ENCODE measurements around the gene TPP2. TPM values are rescaled to one million over a fixed set of nuclear protein-coding genes. Genes with fewer than 3 reads are reported as not detected.

The TPP2 gene
- total RNA-seq, 1 experiment from 2014 or later: 36.7 TPM

DNA sequence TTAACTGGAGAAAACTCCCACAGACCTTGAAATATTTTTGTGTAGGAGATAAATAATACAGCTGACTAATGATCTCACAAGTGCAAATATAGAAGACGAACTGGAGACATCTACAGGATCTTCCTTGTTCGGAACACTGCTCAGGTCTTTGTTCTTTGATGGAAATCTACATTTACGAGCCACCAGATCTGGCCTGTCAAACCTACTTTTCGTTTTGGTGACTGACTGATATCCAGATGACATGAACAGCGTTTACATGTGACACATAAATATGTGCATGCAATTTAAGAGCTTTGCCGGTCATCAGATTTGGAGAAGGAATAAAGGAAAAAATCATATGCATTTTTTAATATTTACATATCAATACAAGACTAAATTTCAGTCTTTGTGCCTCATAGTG is 24.5 kb upstream of the TPP2 start:
- DNase-seq (ENCODE audit: low read depth, low spot score) (no peak), ATAC-seq (no peak)
- Histone ChIP-seq H3K9me3 (ENCODE audit: control insufficient read depth in 1 of 2, insufficient read depth in 1 of 2, low read depth in 1 of 2, low read length in 2 of 2) (no peaks in the 10 kb centered on the region), H3K4me3 (replicated peaks in 1 of 2; ENCODE audit: low read depth in 1 of 2, low read length in 2 of 2) (no peak overlapping the region), H3K9ac (ENCODE audit: low read length) (no peak overlapping the region), H3K36me3 (ENCODE audit: control insufficient read depth in 1 of 2, insufficient read depth in 2 of 2, low read length in 2 of 2) (no peaks in the 10 kb centered on the region), H3K27me3 (ENCODE audit: insufficient read depth, low read length) (peaks cover 51% of the 10 kb centered on the region), H3K4me1 (ENCODE audit: control insufficient read depth in 1 of 2, insufficient read depth in 2 of 2, low read length in 2 of 2) (no peaks in the 10 kb centered on the region), H4K20me1 (ENCODE audit: insufficient read depth) (no peaks in the 10 kb centered on the region), H3K4me2 (ENCODE audit: low read length) (no peak overlapping the region), H3K9me2 (ENCODE audit: insufficient read depth) (no peaks in the 10 kb centered on the region), H3K79me2 (ENCODE audit: insufficient read depth, low read length) (no peaks in the 10 kb centered on the region), H3K27ac (ENCODE audit: low read depth, low read length) (no peak overlapping the region), H2AFZ (ENCODE audit: low read depth, low read length, poor library complexity, severe bottlenecking) (no peak overlapping the region)
- POLR2A ChIA-PET: interaction anchor here (1.8 kb wide), 1 partner anchor 24 kb away, joined by 4 read pairs; no protein-coding TSS in a partner anchor
- CTCF ChIA-PET: interaction anchor here (1.1 to 1.3 kb wide), 2 partner anchors 9 to 630 kb away, joined by 3 read pairs; no protein-coding TSS in a partner anchor
- TF ChIP-seq SRF (IDR thresholded peaks at IDR 0.05; ENCODE audit: low read depth) (no peak), SIN3A (IDR thresholded peaks at IDR 0.05; ENCODE audit: low read depth) (no peak), CTCF (IDR thresholded peaks at IDR 0.05 in 2 of 3, conservative IDR thresholded peaks at IDR 0.05 in 1 of 3; ENCODE audit: borderline replicate concordance in 1 of 3, insufficient read depth in 1 of 3, low read depth in 2 of 3, low read length in 2 of 3) (no peak), ZNF274 (IDR thresholded peaks at IDR 0.05; ENCODE audit: low read depth, low read length) (no peak), RAD21 (IDR thresholded peaks at IDR 0.05; ENCODE audit: low read depth) (no peak), JUND (IDR thresholded peaks at IDR 0.05) (no peak), CEBPB (IDR thresholded peaks at IDR 0.05; ENCODE audit: low read depth) (no peak), ZFX (IDR thresholded peaks at IDR 0.05) (no peak), TCF7L2 (IDR thresholded peaks at IDR 0.05; ENCODE audit: borderline replicate concordance, extremely low read depth, insufficient read depth, insufficient read length) (no peak), FOSL1 (IDR thresholded peaks at IDR 0.05; ENCODE audit: low read depth) (no peak), YY1 (IDR thresholded peaks at IDR 0.05; ENCODE audit: extremely low read depth, insufficient replicate concordance, low read depth, low read length) (no peak), POLR2A (IDR thresholded peaks at IDR 0.05; ENCODE audit: borderline replicate concordance, extremely low read depth, insufficient read depth, insufficient read length) (no peak), EZH2 (IDR thresholded peaks at IDR 0.05) (no peak)
- TF ChIP-seq, protein P1, sequence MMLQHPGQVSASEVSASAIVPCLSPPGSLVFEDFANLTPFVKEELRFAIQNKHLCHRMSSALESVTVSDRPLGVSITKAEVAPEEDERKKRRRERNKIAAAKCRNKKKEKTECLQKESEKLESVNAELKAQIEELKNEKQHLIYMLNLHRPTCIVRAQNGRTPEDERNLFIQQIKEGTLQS (IDR thresholded peaks at IDR 0.05): no peak
- TF ChIP-seq, protein P2, sequence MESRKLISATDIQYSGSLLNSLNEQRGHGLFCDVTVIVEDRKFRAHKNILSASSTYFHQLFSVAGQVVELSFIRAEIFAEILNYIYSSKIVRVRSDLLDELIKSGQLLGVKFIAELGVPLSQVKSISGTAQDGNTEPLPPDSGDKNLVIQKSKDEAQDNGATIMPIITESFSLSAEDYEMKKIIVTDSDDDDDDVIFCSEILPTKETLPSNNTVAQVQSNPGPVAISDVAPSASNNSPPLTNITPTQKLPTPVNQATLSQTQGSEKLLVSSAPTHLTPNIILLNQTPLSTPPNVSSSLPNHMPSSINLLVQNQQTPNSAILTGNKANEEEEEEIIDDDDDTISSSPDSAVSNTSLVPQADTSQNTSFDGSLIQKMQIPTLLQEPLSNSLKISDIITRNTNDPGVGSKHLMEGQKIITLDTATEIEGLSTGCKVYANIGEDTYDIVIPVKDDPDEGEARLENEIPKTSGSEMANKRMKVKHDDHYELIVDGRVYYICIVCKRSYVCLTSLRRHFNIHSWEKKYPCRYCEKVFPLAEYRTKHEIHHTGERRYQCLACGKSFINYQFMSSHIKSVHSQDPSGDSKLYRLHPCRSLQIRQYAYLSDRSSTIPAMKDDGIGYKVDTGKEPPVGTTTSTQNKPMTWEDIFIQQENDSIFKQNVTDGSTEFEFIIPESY (IDR thresholded peaks at IDR 0.05; ENCODE audit: extremely low read depth, insufficient replicate concordance, low read length): no peak
- TF ChIP-seq, protein P3, sequence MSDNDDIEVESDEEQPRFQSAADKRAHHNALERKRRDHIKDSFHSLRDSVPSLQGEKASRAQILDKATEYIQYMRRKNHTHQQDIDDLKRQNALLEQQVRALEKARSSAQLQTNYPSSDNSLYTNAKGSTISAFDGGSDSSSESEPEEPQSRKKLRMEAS (IDR thresholded peaks at IDR 0.05): no peak
- intact Hi-C loops (cut with micrococcal nuclease): no loop called here
- RAD21 ChIA-PET (ENCODE audit: low non-redundant PET in 1 of 2, low total read pairs in 2 of 2, uncharacterized antibody in 2 of 2, unreplicated experiment in 2 of 2): no interaction called here
- no TSS peak for BruUV-seq (replicated peaks)
